ENCODE results near the gene CYTH4.
"Not testable (repeated sequence)": the region's sequence is repeated elsewhere in the genome, so short reads cannot be mapped to it uniquely, and the experiment has no call there.

Gene CYTH4

GRCh38 chr22:37282385-37282677 is at the start of gene CYTH4:
TSS of gene CYTH4 (plus strand) at chr22:37282508. CDS start at chr22:37282570, 62 bp downstream.
- Histone ChIP-seq H3K9me3 (ENCODE audit: severe bottlenecking) (no peaks in the 10 kb centered on the region), H3K27ac (no peak within 1 kb of the TSS), H3K36me3 (no peaks in the 10 kb centered on the region), H3K27me3 (ENCODE audit: insufficient read depth, low read depth, severe bottlenecking) (no peaks in the 10 kb centered on the region), H3K4me3 (ENCODE audit: low read depth, low read length) (no peak within 1 kb of the TSS)
- no peak for DNase-seq
- TF ChIP-seq CTCF (IDR thresholded peaks at IDR 0.05; ENCODE audit: low read depth, low read length), result no peak

DNA sequence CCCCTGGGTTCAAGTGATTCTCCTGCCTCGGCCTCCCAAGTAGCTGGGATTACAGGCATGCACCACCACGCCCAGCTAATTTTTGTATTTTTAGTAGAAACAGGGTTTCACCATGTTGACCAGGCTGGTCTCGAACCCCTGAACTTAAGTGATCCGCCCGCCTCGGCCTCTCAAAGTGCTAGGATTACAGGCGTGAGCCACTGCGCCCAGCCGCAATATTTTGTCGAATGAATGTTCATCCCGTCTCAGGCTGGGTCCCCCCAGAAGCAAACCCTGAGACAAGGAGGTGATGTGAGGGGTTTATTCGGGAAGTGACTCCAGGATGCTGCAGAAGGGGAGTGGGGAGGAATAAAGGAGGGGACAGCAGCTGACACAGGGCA is 48.9 kb upstream of the CYTH4 start:
- not testable (repeated sequence) for H3K27ac ChIP-seq

GRCh38 chr22:37233751-37234631 is 48.3 kb upstream of the CYTH4 start:
- no peak overlapping the region for H3K27ac ChIP-seq

More for the DNA sequence above, 48.9 kb upstream of the CYTH4 start:
- not testable (repeated sequence) for H3K36me3 ChIP-seq; H3K9me3 ChIP-seq (ENCODE audit: severe bottlenecking); DNase-seq; H3K27me3 ChIP-seq (ENCODE audit: insufficient read depth, low read depth, severe bottlenecking); H3K4me3 ChIP-seq (ENCODE audit: low read depth, low read length)

DNA sequence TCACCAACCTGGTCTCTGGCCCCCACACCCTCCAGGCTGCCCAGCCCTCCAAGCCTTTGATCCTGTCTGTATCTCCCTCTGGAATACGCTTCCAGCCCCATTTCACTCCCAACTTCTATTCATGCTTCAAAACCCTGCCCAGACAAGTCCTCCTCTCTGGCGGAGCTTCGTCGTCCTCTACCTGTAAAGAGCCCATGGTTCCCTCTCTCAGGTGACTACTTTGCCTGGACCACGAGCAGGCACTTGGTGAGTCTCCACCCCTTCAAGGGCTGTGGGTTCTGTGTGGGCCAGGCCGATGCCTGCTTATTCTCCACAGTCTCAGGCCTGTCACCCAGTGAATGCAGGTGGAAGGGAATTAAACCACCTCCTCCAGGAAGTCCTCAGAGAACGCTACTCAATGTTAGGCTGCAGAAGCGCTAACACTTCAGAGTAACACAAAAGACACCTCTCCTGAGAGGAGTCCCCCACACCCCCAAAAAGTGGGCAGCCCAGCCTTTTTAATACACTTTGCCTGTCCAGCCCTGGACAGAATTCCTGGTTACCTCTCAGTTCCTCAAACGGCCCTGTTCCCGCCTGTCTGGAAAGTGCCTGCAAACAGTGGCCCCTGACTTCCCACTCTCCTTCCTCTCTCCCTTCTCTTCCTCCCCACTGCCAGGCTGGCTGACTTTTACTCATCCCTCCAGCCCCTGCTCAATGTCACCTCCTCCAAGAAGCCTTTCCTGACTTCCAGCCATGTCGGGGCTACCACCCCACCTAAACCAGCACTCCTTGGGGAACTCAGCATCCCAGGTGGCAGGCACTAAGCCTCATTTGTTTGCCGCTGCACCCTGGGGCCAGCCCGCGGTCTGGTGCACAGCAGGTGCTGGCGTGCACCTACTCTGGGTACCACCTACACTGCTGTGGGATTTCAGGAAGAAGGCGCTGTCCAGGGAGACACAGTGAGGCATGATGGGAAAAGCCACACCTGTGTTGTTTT is 47.3 kb upstream of the CYTH4 start:
- Histone ChIP-seq H3K27me3 (ENCODE audit: insufficient read depth, low read depth, severe bottlenecking) (no peaks in the 10 kb centered on the region), H3K4me3 (ENCODE audit: low read depth, low read length) (no peak overlapping the region), H3K9me3 (ENCODE audit: severe bottlenecking) (no peaks in the 10 kb centered on the region), H3K36me3 (no peaks in the 10 kb centered on the region), H3K27ac (no peak overlapping the region)
- no peak for TF ChIP-seq CTCF (IDR thresholded peaks at IDR 0.05; ENCODE audit: low read depth, low read length)
- no peak for DNase-seq

More at GRCh38 chr22:37233751-37234631, 48.3 kb upstream of the CYTH4 start:
- Histone ChIP-seq H3K4me3 (ENCODE audit: low read depth, low read length) (no peak overlapping the region), H3K9me3 (ENCODE audit: severe bottlenecking) (no peaks in the 10 kb centered on the region), H3K36me3 (no peaks in the 10 kb centered on the region), H3K27me3 (ENCODE audit: insufficient read depth, low read depth, severe bottlenecking) (no peaks in the 10 kb centered on the region)
- DNase-seq, result no peak
- no peak for TF ChIP-seq CTCF (IDR thresholded peaks at IDR 0.05; ENCODE audit: low read depth, low read length)

- no peaks in the 10 kb centered on the region for H3K36me3 ChIP-seq
- TF ChIP-seq CTCF (IDR thresholded peaks at IDR 0.05; ENCODE audit: low read depth, low read length), result no peak
- DNase-seq, result no peak
- H3K4me3 ChIP-seq (ENCODE audit: low read depth, low read length), result no peak overlapping the region
- no peaks in the 10 kb centered on the region for H3K27me3 ChIP-seq (ENCODE audit: insufficient read depth, low read depth, severe bottlenecking)
- H3K27ac ChIP-seq, result no peak overlapping the region
- H3K9me3 ChIP-seq (ENCODE audit: severe bottlenecking), result no peaks in the 10 kb centered on the region
Measured at GRCh38 chr22:37235897-37236607, 46.3 kb upstream of the CYTH4 start.
